IPS-18c (cell line): ENCODE results near the gene SLC5A11.
"Not testable (repeated sequence)": the region's sequence is repeated elsewhere in the genome, so short reads cannot be mapped to it uniquely, and the experiment has no call there.

Experiments used
- H3K4me3 ChIP-seq: 2 replicates; pipeline ENCODE4 v1.7.0; 2013; ENCODE audit warnings: low read depth, mild to moderate bottlenecking, low read length, moderate library complexity; ENCODE audit not compliant: insufficient read depth
- H3K9me3 ChIP-seq: one replicate; pipeline ENCODE4 v1.6.1; 2013; ENCODE audit warnings: mild to moderate bottlenecking, low read length, moderate library complexity; ENCODE audit not compliant: control insufficient read depth, insufficient read depth

The SLC5A11 gene

DNA sequence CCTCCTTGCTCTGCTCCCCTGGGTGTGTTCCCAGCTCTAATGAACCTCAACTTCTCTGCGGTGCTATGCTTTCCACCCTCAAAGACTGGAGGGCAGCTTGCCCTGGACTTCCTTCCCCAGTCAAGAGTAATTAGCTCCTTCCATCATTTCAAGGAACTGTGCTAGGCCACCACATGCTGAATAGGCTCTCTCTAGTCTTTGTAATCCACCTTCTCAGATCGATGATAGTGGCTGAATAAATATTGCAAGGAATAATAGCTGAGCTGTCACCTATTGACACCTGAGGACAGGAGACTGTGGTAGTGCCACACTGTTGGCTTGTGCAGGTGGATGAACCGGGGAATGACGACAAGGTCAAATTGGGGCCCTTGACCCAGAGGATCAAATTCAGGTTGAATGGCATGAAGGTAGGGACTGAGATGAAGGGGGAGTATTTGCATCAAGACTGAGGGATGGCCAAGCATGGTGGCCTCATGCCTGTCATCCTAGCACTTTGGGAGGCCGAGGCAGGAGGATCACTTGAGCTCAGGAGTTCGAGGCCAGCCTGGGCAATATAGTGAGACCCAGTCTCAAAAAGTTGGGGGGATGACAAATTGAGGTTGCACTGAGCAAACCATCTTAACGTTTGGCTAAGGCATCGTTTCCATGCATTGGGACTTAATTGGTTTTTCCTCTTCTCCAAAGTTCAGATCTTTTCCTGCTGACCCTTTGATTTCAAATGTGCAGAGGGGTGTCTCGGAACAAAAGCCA, 18.8 kb upstream of the SLC5A11 start:
- H3K4me3 ChIP-seq: no peak overlapping the region
- no peaks in the 10 kb centered on the region for H3K9me3 ChIP-seq

DNA sequence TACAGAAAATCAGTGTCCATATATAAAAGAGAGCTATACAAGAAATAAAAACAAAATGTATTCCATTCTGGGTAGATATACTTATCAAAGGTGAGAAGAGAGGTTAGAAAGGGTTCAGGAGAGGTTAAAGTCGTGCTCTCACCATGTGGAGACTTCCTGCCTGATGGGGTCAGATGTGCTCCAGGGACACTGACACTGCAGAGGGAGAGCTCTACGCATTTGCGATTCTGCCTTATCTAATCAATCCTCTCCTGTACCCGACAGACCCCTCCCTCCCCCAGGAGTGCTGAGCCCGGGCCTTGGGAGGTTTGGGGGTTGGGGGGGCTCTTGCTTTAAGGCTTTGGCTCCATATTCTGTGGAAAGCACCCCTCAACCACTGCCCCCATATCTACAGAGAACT, 16.6 kb upstream of the SLC5A11 start:
- Histone ChIP-seq H3K4me3 (no peak overlapping the region), H3K9me3 (no peaks in the 10 kb centered on the region)

DNA sequence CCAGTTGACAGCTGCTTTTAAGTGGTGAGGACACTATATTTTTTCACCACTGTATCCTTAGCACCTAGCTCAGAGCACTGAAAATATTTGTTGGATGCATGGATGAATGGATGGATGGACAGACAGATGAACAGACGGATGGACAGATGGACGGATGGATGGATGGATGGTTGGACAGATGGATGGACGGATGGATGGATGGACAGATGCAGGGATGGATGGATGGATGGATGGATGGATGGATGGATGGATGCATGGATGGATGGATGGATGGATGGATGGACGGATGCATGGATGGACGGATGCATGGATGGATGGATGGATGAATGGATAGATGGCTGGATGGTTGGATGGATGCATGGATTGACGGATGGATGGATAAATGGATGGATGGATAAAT, 12.4 kb upstream of the SLC5A11 start:
- Histone ChIP-seq H3K9me3 (no peaks in the 10 kb centered on the region), H3K4me3 (no peak overlapping the region)

DNA sequence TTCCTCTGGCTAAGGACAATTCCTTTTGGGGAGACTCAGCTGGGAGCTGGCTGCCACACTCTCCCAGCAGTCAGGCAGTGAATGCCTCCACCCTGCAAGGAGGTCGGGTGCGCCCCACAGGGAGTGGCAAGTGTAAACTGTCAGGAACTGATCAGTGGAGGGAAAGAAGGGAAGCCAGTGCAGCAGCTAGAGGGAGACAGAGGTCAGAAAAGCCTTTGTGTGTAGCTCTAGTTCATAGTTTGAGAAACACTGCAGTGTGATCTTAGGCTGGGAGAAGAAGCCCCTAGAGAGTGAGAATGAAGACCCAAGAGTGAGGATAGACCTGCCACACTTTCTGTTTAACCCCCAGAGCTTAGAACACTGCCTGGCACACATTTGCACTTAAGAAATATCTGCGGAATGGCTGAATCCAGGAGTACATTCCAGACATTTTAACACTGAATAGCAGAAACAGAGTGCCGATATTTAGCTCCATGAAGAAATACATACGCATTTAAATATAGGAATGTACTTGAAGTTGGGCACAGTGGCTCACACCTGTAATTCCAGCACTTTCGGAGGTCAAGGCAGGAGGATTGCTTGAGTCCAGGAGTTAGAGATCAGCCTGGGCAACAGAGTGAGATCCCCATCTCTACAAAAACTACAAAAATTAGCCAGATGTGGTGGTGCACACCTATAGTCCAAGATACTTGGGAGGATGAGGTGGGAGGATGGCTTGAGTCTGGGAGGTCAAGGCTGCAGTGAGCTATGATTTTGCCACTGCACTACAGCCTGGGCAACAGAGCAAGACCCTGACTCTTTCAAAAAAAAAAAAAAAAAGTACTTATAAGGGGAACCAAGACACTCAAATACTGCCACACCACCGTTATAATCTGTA, 11.1 kb upstream of the SLC5A11 start:
- no peaks in the 10 kb centered on the region for H3K9me3 ChIP-seq
- no peak overlapping the region for H3K4me3 ChIP-seq

DNA sequence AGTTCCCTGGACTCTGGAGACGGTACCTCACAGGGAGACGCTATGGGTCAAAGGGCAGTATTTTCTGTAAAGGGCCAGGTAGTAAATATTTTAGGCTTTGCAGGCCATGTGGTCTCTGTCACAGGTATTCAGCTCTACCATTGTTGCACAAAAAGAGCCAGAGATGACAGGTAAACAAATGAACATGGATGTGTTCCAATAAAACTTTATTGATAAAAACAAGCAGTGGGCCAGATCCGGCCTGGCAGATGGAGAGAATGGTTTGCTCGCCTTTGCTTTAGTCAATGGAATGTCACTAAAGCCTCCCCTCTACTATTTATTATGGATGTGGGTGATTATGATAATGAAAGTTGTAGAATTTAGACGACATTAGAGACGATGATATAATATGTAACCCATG, 8.9 kb upstream of the SLC5A11 start:
- Histone ChIP-seq H3K9me3 (no peaks in the 10 kb centered on the region), H3K4me3 (no peak overlapping the region)

DNA sequence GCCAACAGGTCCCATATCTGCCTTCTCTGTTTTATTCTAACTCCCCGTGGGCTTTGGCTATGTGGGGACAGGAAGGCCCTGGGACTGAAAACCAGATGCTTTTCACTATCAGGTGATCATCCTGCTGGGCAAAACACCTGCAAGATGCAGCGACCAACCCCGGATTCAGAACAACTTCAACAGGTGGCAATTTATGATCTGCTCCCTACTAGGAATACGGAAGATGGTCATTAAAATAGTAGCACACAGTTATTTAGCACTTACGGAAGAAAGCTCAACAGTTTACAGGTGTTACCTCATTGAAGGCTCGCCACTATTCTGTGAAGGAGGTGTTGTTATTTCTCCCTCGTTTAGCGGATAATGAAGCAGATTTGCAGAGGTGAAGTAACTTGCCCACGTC, 7.8 kb upstream of the SLC5A11 start:
- H3K9me3 ChIP-seq: no peaks in the 10 kb centered on the region
- no peak overlapping the region for H3K4me3 ChIP-seq

DNA sequence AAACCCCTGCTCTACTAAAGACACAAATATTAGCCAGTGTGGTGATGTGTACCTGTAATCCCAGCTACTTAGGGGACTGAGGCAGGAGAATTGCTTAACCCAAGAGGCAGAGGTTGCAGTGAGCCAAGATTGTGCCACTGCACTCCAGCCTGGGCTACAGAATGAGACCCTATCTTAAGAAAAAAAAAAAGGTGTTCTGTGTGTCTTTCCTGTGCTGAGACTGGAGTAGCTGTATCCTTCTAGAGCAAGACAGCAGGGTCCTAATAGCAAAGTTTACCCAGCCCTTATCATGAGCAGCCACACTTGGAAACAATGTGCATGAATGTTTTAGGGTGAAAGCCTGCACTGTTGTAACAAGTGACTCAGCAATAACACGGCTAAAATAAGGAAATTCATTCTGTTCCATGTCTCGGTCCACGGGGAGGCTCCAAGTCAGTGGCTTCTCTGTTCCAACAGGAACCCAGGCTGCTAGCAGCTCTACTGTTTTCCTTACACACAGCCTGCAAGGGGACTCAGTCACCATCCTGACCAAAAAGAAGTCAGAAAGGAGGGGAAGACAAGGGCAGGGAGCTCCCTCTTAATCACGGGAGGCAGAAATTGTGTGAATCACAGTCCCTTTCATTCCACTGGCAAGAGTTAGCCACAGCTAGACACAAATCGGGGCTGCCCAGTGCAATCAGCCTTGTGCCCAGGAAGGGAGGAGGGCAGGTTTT, 7.1 kb upstream of the SLC5A11 start:
- Histone ChIP-seq H3K4me3 (no peak overlapping the region), H3K9me3 (no peaks in the 10 kb centered on the region)

DNA sequence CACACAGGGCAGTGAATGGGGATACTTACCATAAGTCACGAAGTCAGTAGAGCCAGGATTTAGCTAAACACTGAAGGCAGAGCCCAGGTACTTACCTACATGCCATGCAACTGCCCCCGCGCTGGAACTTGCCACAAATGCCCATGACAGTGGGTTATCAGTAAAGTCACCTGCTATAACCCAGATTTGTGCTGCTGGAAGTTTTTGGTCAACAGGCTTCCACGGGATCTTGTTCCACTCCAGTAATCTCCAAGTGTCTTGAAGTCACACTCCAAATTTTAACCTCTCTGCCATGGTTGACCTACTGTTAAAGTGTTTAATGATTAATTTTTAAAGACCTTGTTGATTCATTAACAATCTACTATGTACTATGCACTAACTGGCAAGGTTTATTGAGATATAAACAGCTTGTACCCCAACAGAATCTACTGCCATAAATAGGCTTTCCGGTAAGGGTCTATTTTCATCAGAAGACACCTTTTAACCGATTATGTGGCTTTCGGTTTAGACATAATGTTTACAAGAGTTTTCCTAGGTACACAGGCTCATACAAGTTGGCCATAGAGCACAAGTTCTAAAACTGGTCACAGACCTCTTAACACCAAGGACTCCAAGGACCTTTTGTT, 6.3 kb upstream of the SLC5A11 start:
- Histone ChIP-seq H3K9me3 (no peaks in the 10 kb centered on the region), H3K4me3 (no peak overlapping the region)

DNA sequence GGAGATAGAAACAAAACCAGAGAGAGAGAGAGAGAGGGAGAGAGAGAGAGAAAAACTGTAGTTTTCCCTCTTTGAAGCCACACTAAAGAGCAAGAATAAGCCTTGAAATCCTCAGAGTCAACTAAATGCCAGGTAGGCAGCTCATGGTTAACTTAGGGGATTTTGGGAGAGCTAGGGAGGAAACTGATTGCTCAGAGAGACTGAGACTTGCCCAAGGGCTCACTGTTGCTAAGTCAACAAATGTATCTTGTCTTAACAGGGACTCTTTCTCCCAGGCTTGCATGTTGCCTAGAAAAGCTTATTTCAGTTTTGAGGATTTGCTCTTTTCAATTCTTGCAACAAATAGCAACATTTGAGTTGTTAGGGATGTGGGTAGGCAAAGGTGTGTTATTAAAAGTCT, 4.5 kb upstream of the SLC5A11 start:
- no peaks in the 10 kb centered on the region for H3K9me3 ChIP-seq
- H3K4me3 ChIP-seq: no peak overlapping the region

DNA sequence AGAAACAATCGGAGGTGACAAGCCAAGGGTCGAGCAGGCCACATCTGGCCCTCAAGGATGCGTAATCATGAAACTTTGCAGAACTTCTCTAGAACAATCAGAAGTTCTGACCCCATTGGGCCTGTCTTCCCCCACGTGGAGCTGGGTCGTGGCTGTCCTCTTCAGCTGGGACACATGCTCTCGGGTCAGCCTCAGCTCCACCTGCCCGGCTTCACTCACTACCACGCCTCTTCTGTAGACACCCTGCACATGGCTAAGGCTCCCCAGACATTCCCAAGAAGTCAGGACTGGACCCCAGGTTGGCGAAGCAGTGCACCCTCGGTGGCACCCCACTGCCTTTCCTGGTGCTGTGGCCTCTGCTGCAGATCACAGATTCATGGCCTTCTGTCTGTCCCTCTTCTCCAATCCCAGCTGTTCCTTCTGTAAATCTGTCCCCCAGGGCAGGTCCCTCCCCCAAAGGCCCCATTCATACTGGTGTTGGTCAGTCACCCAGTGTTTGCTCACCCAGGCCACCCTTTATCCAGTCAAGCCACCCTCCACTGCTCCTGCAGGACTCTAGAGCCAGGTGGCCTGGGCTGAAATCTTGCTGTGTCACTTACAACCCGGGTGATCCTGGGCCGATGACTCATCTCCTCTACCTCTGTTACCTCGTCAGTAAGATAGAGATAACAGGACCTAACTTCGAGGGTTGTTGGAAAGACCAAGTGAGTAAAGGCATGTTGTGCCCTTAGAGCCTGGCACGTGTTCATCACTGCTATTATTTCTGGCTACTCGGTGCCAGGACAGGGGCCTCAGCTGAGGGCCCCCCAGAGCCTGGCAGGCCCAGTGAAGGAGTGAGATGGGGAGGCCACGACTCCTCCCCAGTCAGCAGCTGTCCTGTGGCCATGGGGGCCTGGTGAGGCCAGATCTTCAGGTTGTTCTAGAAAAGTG, 1.4 kb upstream of the SLC5A11 start:
- H3K4me3 ChIP-seq: no peak overlapping the region
- H3K9me3 ChIP-seq: no peaks in the 10 kb centered on the region

DNA sequence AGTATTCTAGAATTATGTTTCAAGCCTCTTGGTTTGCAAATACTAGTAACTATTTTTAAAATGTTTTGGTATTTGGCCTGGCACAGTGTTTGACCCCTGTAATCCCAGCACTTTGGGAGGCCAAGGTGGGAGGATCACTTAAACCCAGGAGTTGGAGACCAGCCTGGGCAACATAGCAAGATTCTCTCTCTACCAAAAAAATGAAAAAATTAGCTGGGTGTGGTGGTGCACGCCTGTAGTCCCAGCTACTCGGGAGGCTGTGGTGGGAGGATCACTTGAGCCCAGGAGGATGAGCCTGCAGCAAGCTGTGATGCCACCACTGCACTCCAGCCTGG, 765 bp upstream of the SLC5A11 start:
- H3K9me3 ChIP-seq, H3K4me3 ChIP-seq: not testable (repeated sequence)

DNA sequence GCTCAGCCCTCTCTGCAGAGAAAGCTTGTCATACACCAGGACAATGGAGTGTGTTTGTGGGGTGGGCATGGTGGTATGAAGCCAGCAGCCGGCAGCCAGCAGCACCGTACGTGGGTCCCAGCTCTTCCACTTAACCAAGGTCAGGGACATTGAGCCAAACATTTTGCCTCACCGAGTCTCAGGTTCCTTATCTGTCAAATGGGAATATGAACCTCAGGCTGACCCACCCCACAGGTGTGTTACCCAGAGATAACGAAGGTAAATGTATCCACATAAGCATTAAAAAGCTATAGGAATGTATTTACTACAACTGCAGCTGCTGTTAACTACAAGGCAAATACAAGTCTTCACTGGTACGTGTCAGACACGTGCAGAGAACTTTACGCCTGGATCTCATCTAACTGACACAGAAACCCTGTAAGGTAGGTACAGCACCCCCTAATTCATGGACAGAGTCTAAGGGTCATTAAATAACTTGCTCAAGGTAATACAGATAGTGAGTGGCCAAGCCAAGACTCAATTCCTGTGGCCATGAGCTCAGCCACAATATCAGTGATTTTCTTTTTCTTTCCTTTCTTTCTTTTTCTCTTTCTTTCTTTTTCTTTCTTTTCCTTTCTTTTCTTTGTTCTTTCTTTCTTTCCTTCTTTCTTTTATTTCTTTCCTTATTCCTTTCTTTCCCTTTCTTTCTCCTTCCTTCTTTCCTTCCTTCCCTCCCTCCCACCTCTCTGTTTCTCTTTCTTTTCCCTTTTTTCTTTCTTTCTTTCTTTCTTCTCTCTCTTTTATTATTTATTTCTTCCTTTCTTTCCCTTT, 990 bp downstream of the SLC5A11 start:
- Histone ChIP-seq H3K9me3 (no peaks in the 10 kb centered on the region), H3K4me3 (no peak overlapping the region)

DNA sequence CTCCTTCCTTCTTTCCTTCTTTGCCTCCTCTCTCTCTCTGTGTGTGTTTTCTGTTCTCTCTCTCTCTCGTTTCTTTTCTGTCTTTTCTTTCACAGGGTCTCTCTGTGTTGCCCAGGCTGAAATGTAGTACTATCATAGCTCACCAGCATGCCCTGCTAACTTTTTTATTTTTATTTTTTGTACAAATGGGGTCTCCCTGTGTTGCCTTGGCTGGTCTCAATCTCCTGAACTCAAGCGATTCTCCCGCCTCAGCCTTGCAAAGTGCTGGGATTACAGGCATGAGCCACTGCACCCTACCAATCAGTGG, 1.5 kb downstream of the SLC5A11 start:
- no peaks in the 10 kb centered on the region for H3K9me3 ChIP-seq
- no peak overlapping the region for H3K4me3 ChIP-seq

DNA sequence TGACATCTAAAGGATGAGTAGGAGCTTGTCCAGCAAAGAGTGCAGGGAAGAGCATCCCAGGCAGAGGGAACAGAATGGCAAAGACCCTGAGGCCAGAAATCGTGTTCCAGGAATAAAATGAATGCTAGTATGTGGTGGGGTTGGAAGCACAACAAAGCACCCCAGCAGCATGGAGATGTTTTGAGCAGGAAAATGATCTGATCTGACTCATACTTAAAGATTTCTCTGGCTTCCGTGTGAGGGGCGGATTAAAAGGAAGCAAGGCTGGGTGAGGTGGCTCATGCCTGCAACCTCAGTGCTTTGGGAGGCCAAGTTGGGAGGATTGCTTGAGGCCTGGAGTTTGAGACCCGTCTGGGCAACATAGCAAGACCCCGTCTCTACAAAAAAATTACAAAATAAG, 2.3 kb downstream of the SLC5A11 start:
- Histone ChIP-seq H3K9me3 (no peaks in the 10 kb centered on the region), H3K4me3 (no peak overlapping the region)

DNA sequence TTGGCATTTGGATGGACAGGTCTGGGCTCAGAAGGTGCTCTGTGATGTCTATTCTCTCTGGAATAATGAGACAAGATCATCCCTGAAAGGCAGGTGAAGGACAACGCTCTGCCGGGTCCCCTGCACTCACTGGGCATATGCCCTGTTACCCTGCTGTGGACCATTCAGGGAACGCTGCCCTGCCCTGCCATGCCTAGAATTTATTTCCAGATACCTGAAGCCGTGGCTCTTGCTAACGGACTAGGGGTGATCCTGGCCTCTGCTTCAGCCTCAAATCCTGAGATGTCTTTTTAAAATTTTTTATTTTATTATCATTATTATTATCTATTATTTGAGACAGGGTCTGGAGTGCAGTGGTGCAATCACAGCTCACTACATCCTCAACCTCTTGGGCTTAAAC, 3.9 kb downstream of the SLC5A11 start:
- no peak overlapping the region for H3K4me3 ChIP-seq

DNA sequence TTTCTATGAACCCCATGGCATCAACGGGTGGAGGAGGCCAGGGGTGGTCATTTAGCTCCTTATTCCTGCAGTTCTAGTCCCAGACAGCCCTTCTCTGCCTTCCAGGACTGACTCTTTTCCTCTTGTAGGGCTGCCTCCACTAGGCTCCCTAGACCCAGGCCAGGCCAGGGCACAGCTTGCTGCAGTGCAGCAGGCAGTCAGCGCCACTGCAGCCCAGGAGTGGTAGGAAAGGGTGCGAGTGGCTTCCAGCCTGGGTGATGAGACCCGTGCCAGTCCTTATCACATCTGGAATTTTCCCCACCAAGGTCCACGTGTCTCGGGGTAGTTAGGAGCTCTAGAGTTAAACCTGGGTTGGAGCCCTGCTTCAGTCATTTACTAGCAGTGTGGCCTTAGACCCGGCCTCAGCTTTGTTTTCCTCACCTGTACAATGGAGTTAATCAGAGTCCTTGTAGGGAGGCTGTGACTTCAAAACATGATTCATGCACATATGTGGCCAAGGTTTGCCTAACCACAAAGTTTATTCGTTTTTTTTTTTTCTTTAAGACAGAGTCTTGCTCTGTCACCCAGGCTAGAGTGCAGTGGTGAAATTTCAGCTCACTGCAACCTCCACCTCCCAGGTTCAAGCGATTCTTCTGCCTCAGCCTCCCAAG, 4.7 kb downstream of the SLC5A11 start:
- no peaks in the 10 kb centered on the region for H3K9me3 ChIP-seq
- H3K4me3 ChIP-seq: no peak overlapping the region

More for the DNA sequence above, 3.9 kb downstream of the SLC5A11 start:
- H3K9me3 ChIP-seq: no peaks in the 10 kb centered on the region
